Hepatocyte (in vitro differentiated cells): ENCODE data around the gene BEAN1. TPM values are rescaled to one million over a fixed set of nuclear protein-coding genes. Genes with fewer than 3 reads are reported as not detected.

Experiments
- DNase-seq: peaks from one replicate; pipeline ENCODE4 v3.0.0-alpha.2; 2016; ENCODE audit warnings: low spot score
- H2AFZ ChIP-seq: fragments of 200-600 bp; sonication (generic); 2 replicates; pipeline ENCODE4 v1.6.0; 2016; ENCODE audit warnings: antibody characterized with exemption, mild to moderate bottlenecking
- H3K27ac ChIP-seq: fragments of 200-600 bp; sonication (generic); 2 replicates; pipeline ENCODE4 v1.5.1; 2016; ENCODE audit warnings: mild to moderate bottlenecking
- H3K27me3 ChIP-seq: fragments of 200-600 bp; sonication (generic); 2 replicates; pipeline ENCODE4 v1.6.1; 2016
- H3K36me3 ChIP-seq: fragments of 200-600 bp; sonication (generic); replicated peaks from 2 replicates; pipeline ENCODE4 v1.5.1; 2016; ENCODE audit warnings: low read depth; ENCODE audit not compliant: insufficient read depth
- H3K4me1 ChIP-seq: fragments of 200-600 bp; sonication (generic); 2 replicates; pipeline ENCODE4 v1.5.1; 2016; ENCODE audit warnings: mild to moderate bottlenecking, moderate library complexity; ENCODE audit not compliant: insufficient read depth
- H3K4me2 ChIP-seq: fragments of 200-600 bp; sonication (generic); 2 replicates; pipeline ENCODE4 v1.6.0; 2016
- H3K4me3 ChIP-seq: fragments of 200-600 bp; sonication (generic); 2 replicates; pipeline ENCODE4 v1.5.1; 2016; ENCODE audit warnings: mild to moderate bottlenecking
- H3K79me2 ChIP-seq: fragments of 200-600 bp; sonication (generic); 2 replicates; pipeline ENCODE4 v1.6.0; 2017; ENCODE audit warnings: mild to moderate bottlenecking
- H3K9me2 ChIP-seq: fragments of 200-600 bp; sonication (generic); replicated peaks from 2 replicates; pipeline ENCODE4 v1.6.0; 2017; ENCODE audit warnings: mild to moderate bottlenecking; ENCODE audit not compliant: insufficient read depth
- H3K9me3 ChIP-seq: fragments of 200-600 bp; sonication (generic); 2 replicates; pipeline ENCODE4 v1.5.1; 2016; ENCODE audit warnings: low read depth, mild to moderate bottlenecking
- H4K20me1 ChIP-seq: fragments of 200-600 bp; sonication (generic); 2 replicates; pipeline ENCODE4 v1.6.0; 2016; ENCODE audit warnings: mild to moderate bottlenecking; ENCODE audit not compliant: insufficient read depth, poor library complexity, severe bottlenecking
- CTCF ChIP-seq: fragments of 200-600 bp; sonication (generic); IDR thresholded peaks from 2 replicates; pipeline ENCODE4 v1.5.1; 2016; ENCODE audit warnings: antibody characterized with exemption, mild to moderate bottlenecking; ENCODE audit not compliant: poor library complexity
- EZH2 ChIP-seq: fragments of 200-600 bp; sonication (generic); IDR thresholded peaks from 2 replicates; pipeline ENCODE4 v1.6.1; 2016; ENCODE audit warnings: antibody characterized with exemption, mild to moderate bottlenecking, borderline replicate concordance
- EZH2phosphoT487 ChIP-seq: fragments of 200-600 bp; sonication (generic); IDR thresholded peaks from one replicate; pipeline ENCODE4 v1.6.1; 2018; ENCODE audit warnings: antibody characterized with exemption, mild to moderate bottlenecking, low read depth, moderate library complexity; ENCODE audit not compliant: unreplicated experiment, severe bottlenecking
- WGBS: methylation state at CpG from one replicate; pipeline ENCODE4 v1.1.6; 2016; ENCODE audit warnings: low lambda C conversion rate; ENCODE audit errors: missing lambda C conversion rate; 5-methylcytosine and 5-hydroxymethylcytosine counted together
- polyA plus RNA-seq: library from polyadenylated mRNA; unstranded; fragments of >200 nt; fragmentation: Nextera tagmentation; extraction: Ambion mirVana; gene quantifications from 2 replicates; pipeline ENCODE4 v1.2.1, GENCODE V29; 2016
- total RNA-seq: library from RNA; depleted of rRNA; stranded (reverse); fragments of >200 nt; gene quantifications from 2 replicates; pipeline ENCODE4 v1.2.3, GENCODE V29; 2014

Gene BEAN1
- total and polyA plus RNA-seq, 2 experiments from 2014 or later, result 0.63 to 1.8 TPM

GRCh38 chr16:66379571-66379941 lies 47.5 kb upstream of the BEAN1 start:
- no peak for TF ChIP-seq CTCF
- Histone ChIP-seq H2AFZ (no peak overlapping the region), H3K36me3 (no peaks in the 10 kb centered on the region), H3K4me3 (no peak overlapping the region), H3K9me3 (no peaks in the 10 kb centered on the region), H3K4me2 (no peak overlapping the region), H3K9me2 (no peaks in the 10 kb centered on the region), H3K79me2 (no peaks in the 10 kb centered on the region), H3K4me1 (no peaks in the 10 kb centered on the region), H3K27me3 (no peaks in the 10 kb centered on the region), H4K20me1 (no peaks in the 10 kb centered on the region), H3K27ac (no peak overlapping the region)
- WGBS, result 96% methylated on average over 3 of the region's 3 CpGs
- no peak for DNase-seq

- H3K36me3 ChIP-seq, result no peaks in the 10 kb centered on the region
- TF ChIP-seq EZH2, result no peak
- TF ChIP-seq CTCF, result no peak
- no peak for TF ChIP-seq EZH2phosphoT487
- H3K9me3 ChIP-seq, result no peaks in the 10 kb centered on the region
- no peaks in the 10 kb centered on the region for H3K79me2 ChIP-seq
- no peak for DNase-seq
- WGBS, result 98% methylated on average over 3 of the region's 3 CpGs
- no peak overlapping the region for H3K4me3 ChIP-seq
- no peaks in the 10 kb centered on the region for H4K20me1 ChIP-seq
- no peaks in the 10 kb centered on the region for H3K4me1 ChIP-seq
- no peaks in the 10 kb centered on the region for H3K9me2 ChIP-seq
- no peak overlapping the region for H3K27ac ChIP-seq
- no peak overlapping the region for H2AFZ ChIP-seq
- H3K27me3 ChIP-seq, result no peaks in the 10 kb centered on the region
- H3K4me2 ChIP-seq, result no peak overlapping the region
These were observed 46.7 kb upstream of the BEAN1 start for GRCh38 chr16:66380421-66380820.

GRCh38 chr16:66381585-66382170 lies 45.4 kb upstream of the BEAN1 start:
- H3K4me2 ChIP-seq, result no peak overlapping the region
- 97% methylated on average over 5 of the region's 5 CpGs for WGBS
- no peaks in the 10 kb centered on the region for H3K79me2 ChIP-seq
- peak overlapping the region; percentile 58 for H3K27ac ChIP-seq
- H3K36me3 ChIP-seq, result no peaks in the 10 kb centered on the region
- H3K4me3 ChIP-seq, result no peak overlapping the region
- no peaks in the 10 kb centered on the region for H3K4me1 ChIP-seq
- H4K20me1 ChIP-seq, result no peaks in the 10 kb centered on the region
- DNase-seq, result no peak
- H3K27me3 ChIP-seq, result no peaks in the 10 kb centered on the region
- no peak overlapping the region for H2AFZ ChIP-seq
- TF ChIP-seq EZH2phosphoT487 (no peak), CTCF (no peak), EZH2 (no peak)
- no peaks in the 10 kb centered on the region for H3K9me3 ChIP-seq
- H3K9me2 ChIP-seq, result no peaks in the 10 kb centered on the region
